Colon (tissue), 2 donors: Measurements from ENCODE around the gene ACYP1.

Experiments used
- FAIRE-seq: peaks from 2 replicates; lab custom pipeline; 2012; peaks lifted over from hg19 to GRCh38; lab: Jason Lieb, UNC
- donor health status: control.
- donor health status: control.

Gene ACYP1

DNA sequence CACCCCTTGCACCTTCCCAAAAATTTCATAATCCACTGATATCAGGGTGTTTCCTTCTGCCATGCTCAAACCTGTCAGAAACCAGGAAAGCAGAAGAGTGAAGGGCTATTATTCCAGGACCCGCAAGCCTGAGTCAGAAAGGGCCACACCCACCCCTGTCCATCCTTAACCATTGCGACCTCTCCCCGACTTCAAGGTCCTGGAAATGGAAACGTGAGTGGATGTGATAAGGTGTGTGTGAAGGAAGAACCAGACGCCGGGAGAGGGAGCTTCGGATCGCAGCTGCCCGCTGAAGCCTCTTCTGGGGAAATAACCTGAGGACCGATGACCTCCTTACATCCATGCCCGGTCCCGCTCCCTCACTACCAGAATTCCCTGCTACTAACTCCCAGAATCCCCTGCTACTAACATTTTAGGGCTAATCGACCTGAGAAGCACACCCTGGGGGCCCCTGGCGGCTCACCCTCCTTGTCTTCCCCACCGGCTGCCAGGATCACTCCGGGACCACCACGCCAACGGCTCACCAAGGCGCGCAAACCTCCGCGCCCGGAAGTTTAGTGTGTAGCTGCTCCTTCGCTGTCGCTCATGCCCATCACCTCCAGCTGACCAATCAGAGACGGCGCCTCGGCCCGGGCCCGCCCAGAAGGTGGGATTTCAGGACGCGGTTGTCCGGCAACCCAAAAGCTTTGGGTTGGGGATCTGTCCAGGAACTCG, at the start of gene ACYP1:
TSS of gene ACYP1 (minus strand) at position 534 of the 714 bp plus-strand sequence. CDS start at position 63, 471 bp downstream.
- FAIRE-seq = no peak

GRCh38 chr14:75109877-75110276, 46.1 kb upstream of the ACYP1 start:
- FAIRE-seq = no peak

- no peak for FAIRE-seq
Measured at GRCh38 chr14:75107186-75107585, 43.4 kb upstream of the ACYP1 start.

GRCh38 chr14:75101491-75101890, 37.7 kb upstream of the ACYP1 start:
- FAIRE-seq = no peak

- no peak for FAIRE-seq
Measured at GRCh38 chr14:75098682-75099081, 34.9 kb upstream of the ACYP1 start.

GRCh38 chr14:75098212-75098611, 34.4 kb upstream of the ACYP1 start:
- FAIRE-seq = no peak

- no peak for FAIRE-seq
Measured at GRCh38 chr14:75096959-75097358, 33.1 kb upstream of the ACYP1 start.

DNA sequence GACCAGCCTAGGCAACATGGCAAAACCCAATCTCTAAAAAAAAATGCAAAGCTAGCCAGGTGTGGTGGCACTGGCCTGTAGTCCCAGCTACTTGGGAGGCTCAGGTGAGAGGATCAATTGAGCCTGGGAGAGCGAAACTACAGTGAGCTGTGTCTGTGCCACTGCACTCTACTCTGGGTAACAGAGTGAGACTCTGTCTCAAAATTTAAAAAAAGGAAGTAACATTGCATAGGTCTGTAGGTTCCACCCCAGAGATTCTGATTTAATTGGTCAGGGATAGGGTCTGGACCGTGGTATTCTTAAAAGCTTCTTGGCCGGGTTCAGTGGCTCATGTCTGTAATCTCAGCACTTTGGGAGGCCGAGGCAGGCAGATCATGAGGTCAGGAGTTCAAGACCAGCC, 31.9 kb upstream of the ACYP1 start:
- FAIRE-seq = no peak

DNA sequence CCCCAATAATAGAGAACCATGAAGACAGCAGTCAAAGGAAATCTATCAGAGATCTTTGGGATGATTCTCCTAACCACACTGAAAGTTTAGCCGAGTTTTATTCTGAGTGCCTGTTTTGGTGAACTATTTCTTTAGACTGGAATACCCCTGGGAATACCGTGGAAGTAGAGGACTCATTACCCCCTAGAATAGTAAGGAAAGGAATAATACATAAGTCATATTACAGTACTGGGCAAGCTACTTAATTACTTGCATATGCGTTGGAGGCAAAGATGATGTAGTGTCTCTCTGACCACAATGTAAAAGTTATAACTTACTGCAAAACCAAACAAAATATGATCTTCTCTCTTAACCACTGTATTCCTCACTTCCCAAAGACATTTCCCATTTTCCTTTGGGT, 31.1 kb upstream of the ACYP1 start:
- no peak for FAIRE-seq

- no peak for FAIRE-seq
Measured at GRCh38 chr14:75092698-75093097, 28.9 kb upstream of the ACYP1 start.

DNA sequence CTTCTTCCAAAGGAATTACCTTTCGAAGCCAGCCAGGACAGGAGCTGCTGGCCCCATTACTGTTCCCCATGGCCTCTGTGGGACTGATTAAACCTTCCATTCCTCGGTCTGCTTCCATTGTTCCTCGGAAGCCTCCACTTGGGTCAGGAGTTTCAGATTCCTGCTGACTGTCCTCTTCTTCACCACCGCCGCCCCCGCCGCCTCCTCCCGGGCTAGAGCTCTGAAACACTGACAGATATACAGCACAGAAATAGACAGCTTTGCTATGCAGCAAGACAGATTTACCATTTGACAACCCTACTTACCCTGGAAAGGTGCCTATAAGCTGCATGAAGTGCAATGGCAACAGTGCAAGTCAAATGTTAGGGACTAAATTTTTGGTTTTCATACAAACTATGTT, 27.4 kb upstream of the ACYP1 start:
- no peak for FAIRE-seq

- FAIRE-seq = no peak
Measured at GRCh38 chr14:75090353-75090752, 26.5 kb upstream of the ACYP1 start.

DNA sequence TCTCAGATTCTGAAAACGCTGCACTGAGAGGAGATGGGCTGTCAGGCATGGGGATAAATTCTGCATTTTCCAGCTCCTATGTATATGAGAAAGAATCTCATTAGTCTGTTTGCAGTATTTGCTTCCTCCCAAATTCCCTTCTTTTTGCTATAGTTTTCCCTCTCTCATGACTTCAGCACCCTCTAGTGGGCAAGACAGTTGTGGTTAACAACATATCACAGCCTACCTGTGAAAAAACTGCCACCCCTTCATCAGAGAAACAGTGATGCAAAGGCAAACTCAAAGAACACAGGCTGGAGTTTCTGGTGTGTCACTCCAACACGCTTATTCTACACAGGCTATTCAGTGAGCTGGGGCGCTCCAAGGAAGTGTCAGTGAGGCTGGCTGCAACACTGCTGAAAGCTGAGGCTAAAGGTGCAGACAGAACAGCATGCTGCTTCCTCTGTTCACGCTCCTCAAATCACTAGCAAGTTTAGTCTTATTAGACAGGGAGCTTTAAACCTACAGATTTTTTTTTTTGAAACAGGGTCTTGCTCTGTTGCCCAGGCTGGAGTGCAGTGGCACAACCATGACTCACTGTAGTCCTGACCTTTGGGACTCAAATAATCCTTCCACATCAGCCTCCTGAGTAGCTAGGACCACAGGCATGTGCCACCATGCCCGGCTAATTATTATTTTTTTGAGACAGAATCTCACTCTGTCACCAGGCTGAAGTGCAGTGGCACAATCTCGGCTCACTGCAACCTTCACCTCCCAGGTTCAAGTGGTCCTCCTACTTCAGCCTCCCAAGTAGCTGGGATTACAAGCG, 24.9 kb upstream of the ACYP1 start:
- no peak for FAIRE-seq

GRCh38 chr14:75088153-75088552, 24.3 kb upstream of the ACYP1 start:
- FAIRE-seq = no peak

- FAIRE-seq = no peak
Measured at GRCh38 chr14:75084513-75084912, 20.7 kb upstream of the ACYP1 start.

DNA sequence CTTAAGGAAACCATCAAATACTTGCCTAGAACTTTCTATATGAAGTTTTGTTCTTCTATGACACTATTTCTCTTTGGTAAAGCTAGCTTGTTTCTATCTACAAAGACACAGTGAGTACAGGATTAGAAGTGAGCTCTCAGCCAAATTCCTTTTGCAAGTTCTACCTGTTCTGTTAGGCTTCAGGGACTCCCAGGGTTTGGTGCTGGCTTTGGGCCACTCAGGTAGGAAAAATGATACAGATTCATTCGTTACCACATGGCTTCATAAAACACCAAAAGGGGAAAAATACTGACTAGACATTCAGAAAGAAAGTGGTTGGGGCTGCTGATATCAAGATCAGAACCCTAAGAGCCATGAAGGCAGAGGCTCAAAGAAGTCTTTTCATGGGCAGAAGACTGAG, 19.4 kb upstream of the ACYP1 start:
- no peak for FAIRE-seq

GRCh38 chr14:75081660-75082229, 17.9 kb upstream of the ACYP1 start:
- FAIRE-seq = no peak

DNA sequence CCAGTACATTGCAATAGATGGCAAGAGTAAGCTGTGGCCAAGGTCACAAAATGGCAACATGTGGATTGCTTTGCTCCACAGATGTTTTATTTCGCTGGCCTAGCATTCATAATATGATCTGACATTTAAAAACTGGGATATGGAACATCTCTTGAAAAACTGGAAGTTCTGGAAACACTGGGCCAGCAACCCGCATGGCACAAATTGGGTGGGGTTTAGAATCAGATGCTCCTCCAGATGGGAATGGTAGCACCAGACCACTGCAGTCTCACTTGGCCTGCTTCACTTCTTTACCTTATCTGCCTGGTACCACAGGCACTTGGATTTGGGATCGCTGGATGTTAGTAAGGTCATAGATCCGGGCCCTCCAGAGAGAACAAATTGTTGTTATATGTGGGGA, 15.7 kb upstream of the ACYP1 start:
- FAIRE-seq = no peak

DNA sequence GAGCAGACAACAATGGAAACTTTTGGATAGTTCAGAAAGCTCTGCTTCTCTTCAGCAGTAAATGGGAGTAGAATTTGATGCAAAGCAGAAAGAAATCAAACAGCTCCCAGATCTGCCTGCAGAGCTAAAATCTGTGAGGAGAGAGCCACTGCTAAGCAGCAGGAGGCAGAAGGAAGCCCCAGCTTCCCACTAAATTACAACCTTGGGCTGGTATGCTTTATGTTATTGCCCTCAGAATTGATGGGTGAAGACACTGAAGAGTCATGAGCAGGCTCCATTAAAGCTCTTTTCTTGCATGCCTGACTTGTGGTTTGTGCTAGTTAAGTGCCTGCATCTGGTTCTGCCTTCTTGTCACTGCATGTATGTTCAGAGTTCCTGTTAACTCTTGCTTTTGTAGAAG, 14.0 kb upstream of the ACYP1 start:
- no peak for FAIRE-seq

DNA sequence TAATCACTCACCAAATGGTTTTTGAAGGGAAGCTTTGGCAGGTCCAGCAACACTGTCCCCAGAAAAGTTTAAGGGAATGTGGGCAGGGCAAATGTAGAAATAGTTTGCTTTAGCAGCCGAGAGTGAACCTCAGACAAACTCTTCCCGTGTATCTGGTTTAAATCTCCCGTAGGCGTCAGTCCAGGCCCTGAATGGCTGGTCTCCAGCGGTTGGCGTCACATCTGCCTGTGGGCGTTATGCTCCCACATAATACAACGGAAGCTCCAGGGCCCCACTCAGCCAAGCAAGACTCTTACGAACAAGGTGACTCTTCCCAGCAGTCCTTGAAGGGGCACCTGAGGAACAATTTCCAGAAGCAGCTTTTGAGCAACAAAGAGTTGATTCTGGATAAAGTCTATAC, 6.6 kb upstream of the ACYP1 start:
- FAIRE-seq = no peak

DNA sequence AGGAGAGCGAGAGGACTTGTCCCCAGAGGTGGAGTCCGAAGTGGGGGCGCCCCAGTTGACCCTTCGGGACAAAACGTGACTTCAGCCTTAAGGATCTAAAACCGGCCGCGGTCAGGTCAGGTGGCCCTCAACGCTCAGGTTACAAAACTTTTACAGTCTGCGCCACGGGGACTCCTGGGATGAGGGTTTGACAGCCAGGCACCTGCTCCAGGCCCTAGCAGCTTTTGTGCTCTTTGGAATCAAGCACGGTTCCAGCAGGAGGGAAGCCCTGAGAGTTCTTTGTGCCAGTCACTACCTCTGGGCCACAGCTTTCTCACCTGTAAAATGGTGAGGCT, 6.0 kb upstream of the ACYP1 start:
- FAIRE-seq = no peak

DNA sequence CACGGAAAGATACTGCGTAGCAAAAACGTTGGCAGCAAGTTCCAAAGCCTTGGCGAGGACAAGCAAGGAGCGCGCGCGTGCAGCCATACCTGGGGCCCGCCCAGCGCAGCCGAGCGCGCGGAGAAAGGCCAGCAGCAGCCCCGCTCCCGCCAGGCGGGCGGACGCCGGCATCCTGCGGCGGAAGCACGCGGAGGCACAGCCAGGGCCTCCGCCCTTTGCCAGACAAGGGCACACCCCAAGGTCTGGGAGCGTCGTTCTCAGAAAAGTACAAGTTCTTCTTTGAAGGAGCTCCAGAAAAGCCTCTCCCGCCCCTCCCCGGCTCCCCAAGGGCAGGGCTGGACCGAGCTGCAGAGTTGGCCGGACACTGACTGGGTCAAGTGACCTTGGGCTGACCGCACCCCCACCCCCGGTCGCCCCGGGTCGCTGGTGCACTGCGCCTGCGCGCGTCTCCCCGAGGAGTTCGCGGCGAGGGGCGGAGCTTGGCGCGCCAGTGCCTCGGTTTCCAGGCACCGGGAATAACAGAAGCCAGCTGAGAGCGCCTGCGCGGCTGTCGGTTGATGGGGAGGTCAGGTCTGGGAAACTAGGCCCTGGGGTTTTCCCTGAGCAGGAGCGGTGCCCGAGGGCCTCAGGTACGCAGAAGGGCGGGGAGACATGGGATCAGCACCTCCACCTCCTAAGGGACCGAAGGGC, 5.4 kb upstream of the ACYP1 start, which contains the start of gene ZC2HC1C:
TSS of gene ZC2HC1C (plus strand) at position 521 of the 690 bp plus-strand sequence. CDS start 933 bp downstream, outside the sequence.
- no peak for FAIRE-seq
